ENCODE results near the gene TMUB2.

DNA sequence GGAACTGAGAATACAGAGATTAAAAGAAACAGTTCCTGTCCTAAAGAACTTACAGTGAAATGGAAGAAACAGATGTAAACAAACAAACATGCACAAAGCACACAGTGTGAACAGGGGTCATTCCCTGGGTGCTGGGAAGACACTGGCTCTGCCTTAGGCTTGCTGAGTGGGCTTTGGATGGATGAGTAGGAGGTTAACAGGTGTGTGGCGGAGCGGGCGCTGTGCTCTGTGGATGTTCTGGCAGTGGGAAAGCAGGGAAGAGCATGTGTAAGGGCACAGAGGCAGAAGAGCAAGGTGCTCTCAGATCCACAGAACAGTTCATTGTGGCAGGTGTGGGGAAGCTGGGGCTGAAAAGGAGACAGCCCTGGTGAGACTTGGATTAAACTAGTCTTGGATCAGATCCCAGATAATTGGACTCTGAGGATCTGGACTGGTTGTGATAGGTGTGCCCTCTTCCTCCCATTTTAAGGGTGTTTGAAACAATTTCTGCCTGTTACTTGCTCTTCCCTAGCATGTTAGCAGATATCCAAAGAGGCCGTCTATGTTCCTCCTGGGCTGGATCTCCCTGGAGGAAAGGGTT is 36.9 kb upstream of the TMUB2 start:
- TF ChIP-seq EZH2 (IDR thresholded peaks at IDR 0.05) (no peak), POLR2AphosphoS5 (IDR thresholded peaks at IDR 0.05; ENCODE audit: borderline replicate concordance, low read depth, low read length) (no peak), FOXP2 (optimal IDR thresholded peaks at IDR 0.05; ENCODE audit: control extremely low read depth, extremely low read length, insufficient read depth) (no peak)

Data from SK-N-MC (cell line).